ENCODE results near the gene ARHGEF19.

Gene ARHGEF19

DNA sequence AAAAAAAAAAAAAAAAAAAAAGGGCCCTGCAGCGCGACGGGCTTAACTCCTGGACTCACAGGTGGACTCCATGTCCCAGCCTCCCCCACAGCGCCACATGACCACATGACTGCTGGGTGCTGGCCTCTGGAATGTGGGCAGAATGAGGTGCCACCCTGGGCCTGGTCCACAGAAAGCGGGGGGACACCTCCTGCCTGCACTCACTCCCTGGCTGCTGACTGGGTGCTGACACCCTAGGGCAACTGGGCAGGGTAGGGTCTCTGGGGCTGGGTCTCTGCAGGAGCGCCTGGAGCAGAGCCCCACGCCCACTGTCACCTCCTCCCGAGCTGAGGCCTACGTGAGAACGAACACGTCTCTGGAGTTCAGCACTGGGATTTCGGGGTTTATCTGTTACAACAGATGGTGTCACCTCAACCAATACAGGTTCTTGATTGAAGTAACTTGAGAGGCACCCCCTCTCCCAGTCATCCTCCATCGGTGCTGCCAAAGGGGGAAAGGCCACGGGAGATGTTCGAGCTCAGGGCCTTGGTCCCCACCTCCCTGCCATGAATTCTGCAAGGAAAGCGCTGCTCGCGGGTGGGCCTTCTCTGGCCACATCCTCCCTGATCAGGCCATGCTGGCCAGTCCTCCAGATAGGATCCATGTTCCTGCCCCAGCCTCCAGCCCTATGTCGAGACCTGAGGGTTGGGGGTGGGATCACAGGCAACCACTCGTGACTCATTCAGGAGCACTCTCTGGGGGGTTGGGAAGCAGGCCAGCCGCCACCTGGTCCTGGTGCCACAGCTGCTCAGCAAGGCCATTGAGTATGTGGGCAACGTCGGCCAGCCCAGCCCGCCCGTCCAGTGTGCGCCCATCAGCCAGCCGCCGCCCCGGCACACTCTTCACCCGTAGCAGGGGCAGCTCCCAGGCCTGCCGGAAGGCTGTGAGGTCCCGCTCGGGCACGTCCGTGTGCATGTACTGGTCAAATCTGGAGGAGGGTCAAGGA lies 19.2 kb upstream of the ARHGEF19 start:
- H2AFZ ChIP-seq (ENCODE audit: low read length) = no peak overlapping the region
- TF ChIP-seq EZH2phosphoT487 (IDR thresholded peaks at IDR 0.05; ENCODE audit: borderline replicate concordance) = no peak
- TF ChIP-seq, protein P1, sequence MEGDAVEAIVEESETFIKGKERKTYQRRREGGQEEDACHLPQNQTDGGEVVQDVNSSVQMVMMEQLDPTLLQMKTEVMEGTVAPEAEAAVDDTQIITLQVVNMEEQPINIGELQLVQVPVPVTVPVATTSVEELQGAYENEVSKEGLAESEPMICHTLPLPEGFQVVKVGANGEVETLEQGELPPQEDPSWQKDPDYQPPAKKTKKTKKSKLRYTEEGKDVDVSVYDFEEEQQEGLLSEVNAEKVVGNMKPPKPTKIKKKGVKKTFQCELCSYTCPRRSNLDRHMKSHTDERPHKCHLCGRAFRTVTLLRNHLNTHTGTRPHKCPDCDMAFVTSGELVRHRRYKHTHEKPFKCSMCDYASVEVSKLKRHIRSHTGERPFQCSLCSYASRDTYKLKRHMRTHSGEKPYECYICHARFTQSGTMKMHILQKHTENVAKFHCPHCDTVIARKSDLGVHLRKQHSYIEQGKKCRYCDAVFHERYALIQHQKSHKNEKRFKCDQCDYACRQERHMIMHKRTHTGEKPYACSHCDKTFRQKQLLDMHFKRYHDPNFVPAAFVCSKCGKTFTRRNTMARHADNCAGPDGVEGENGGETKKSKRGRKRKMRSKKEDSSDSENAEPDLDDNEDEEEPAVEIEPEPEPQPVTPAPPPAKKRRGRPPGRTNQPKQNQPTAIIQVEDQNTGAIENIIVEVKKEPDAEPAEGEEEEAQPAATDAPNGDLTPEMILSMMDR (conservative IDR thresholded peaks at IDR 0.05; ENCODE audit: low read length) = no peak
- H3K4me2 ChIP-seq (ENCODE audit: low read depth, low read length, poor library complexity, severe bottlenecking) = no peak overlapping the region

DNA sequence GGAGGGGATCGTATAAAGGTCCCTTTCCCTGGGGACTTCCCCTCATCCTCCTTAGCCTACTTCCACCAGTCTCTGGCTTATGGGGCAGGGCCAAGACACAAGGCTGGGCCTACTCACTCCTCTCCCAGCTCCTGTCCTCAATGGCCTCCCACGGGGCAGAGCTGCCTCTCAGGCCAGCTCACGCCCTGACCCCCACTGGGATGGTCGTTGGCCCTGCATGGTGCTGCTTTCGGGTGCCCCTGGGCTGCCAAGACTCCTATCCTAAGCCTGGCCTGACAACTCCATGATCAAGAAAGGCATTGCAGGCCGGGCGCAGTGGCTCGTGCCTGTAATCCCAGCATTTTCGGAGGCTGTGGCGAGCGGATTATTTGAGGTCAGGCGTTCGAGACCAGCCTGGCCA lies 18.3 kb upstream of the ARHGEF19 start:
- TF ChIP-seq EZH2phosphoT487 (IDR thresholded peaks at IDR 0.05; ENCODE audit: borderline replicate concordance) = no peak
- TF ChIP-seq, protein P1 (conservative IDR thresholded peaks at IDR 0.05; ENCODE audit: low read length) = no peak
- Histone ChIP-seq H3K9me3 (ENCODE audit: insufficient read depth, low read depth, low read length) (no peaks in the 10 kb centered on the region), H3K27me3 (ENCODE audit: insufficient read depth, low read length, poor library complexity, severe bottlenecking) (no peaks in the 10 kb centered on the region), H3K9ac (ENCODE audit: low read depth, low read length, poor library complexity, severe bottlenecking) (no peak overlapping the region), H3K4me1 (ENCODE audit: insufficient read depth, low read length, poor library complexity, severe bottlenecking) (no peaks in the 10 kb centered on the region), H3K79me2 (ENCODE audit: insufficient read depth, low read length) (no peaks in the 10 kb centered on the region), H3K9me2 (replicated peaks; ENCODE audit: low read depth, low read length) (no peaks in the 10 kb centered on the region), H4K20me1 (ENCODE audit: insufficient read depth, low read length, poor library complexity, severe bottlenecking) (no peaks in the 10 kb centered on the region), H2AFZ (ENCODE audit: low read length) (no peak overlapping the region), H3F3A (ENCODE audit: low read depth) (no peaks in the 10 kb centered on the region; the same call in 1 of the 2 replicates), H3K36me3 (ENCODE audit: insufficient read depth, low read length) (no peaks in the 10 kb centered on the region), H3K4me2 (ENCODE audit: low read depth, low read length, poor library complexity, severe bottlenecking) (no peak overlapping the region), H3K4me3 (ENCODE audit: low read length, poor library complexity, severe bottlenecking) (no peak overlapping the region)

More for the DNA sequence above, 19.2 kb upstream of the ARHGEF19 start:
- no peaks in the 10 kb centered on the region for H3K9me3 ChIP-seq (ENCODE audit: insufficient read depth, low read depth, low read length)
- H3K9me2 ChIP-seq (replicated peaks; ENCODE audit: low read depth, low read length) = no peaks in the 10 kb centered on the region
- H4K20me1 ChIP-seq (ENCODE audit: insufficient read depth, low read length, poor library complexity, severe bottlenecking) = no peaks in the 10 kb centered on the region
- no peak overlapping the region for H3K9ac ChIP-seq (ENCODE audit: low read depth, low read length, poor library complexity, severe bottlenecking)
- no peak overlapping the region for H3K4me3 ChIP-seq (ENCODE audit: low read length, poor library complexity, severe bottlenecking)
- no peaks in the 10 kb centered on the region for H3K79me2 ChIP-seq (ENCODE audit: insufficient read depth, low read length)
- H3K36me3 ChIP-seq (ENCODE audit: insufficient read depth, low read length) = no peaks in the 10 kb centered on the region
- H3K4me1 ChIP-seq (ENCODE audit: insufficient read depth, low read length, poor library complexity, severe bottlenecking) = no peaks in the 10 kb centered on the region
- no peaks in the 10 kb centered on the region; the same call in 1 of the 2 replicates for H3F3A ChIP-seq (ENCODE audit: low read depth)
- H3K27me3 ChIP-seq (ENCODE audit: insufficient read depth, low read length, poor library complexity, severe bottlenecking) = no peaks in the 10 kb centered on the region

DNA sequence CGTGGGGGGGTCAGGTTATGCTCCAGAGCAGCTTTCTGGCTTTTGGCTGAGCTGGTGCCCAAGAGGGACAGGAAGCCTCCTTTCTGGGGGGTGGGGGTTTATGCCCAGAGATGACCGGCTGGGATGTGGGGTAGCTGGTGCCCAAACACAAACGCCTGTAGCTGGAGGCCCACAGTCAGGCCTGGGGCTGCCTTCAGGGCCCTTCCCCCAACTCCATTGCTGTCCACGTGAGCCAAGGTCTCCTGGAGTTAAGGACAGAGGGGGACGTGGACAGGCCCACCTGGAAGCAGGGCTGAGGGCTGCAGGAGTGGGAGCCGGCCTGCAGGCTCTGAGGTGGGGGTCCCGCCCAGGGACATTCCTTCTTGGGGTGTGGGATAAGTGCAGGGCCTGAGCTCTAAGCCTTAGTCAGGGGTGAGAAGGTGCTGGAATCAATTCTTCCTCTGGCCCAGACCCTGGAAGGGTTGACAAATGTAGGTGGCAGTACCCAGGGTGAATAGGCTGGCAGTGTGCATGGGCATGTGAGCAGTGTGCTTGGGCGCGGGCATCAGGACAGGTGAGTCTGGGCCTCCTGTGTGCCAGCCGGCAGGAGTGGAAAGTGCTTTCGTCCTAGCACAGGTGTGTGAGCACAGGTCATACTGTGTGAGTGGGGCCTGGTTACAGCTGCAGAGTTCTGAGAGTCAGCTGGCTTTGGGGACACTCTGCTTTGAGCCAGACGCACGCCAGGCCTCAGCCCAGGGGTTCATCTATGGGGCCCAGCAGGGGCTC lies 17.7 kb upstream of the ARHGEF19 start:
- no peaks in the 10 kb centered on the region for H3K4me1 ChIP-seq (ENCODE audit: insufficient read depth, low read length, poor library complexity, severe bottlenecking)
- no peaks in the 10 kb centered on the region for H3K79me2 ChIP-seq (ENCODE audit: insufficient read depth, low read length)
- no peak overlapping the region for H3K4me3 ChIP-seq (ENCODE audit: low read length, poor library complexity, severe bottlenecking)
- no peaks in the 10 kb centered on the region; the same call in 1 of the 2 replicates for H3F3A ChIP-seq (ENCODE audit: low read depth)
- no peak for TF ChIP-seq EZH2phosphoT487 (IDR thresholded peaks at IDR 0.05; ENCODE audit: borderline replicate concordance)
- TF ChIP-seq, protein P1 (conservative IDR thresholded peaks at IDR 0.05; ENCODE audit: low read length) = no peak
- H3K9ac ChIP-seq (ENCODE audit: low read depth, low read length, poor library complexity, severe bottlenecking) = no peak overlapping the region
- no peaks in the 10 kb centered on the region for H4K20me1 ChIP-seq (ENCODE audit: insufficient read depth, low read length, poor library complexity, severe bottlenecking)
- H3K36me3 ChIP-seq (ENCODE audit: insufficient read depth, low read length) = no peaks in the 10 kb centered on the region
- H3K9me2 ChIP-seq (replicated peaks; ENCODE audit: low read depth, low read length) = no peaks in the 10 kb centered on the region
- H2AFZ ChIP-seq (ENCODE audit: low read length) = no peak overlapping the region
- no peak overlapping the region for H3K4me2 ChIP-seq (ENCODE audit: low read depth, low read length, poor library complexity, severe bottlenecking)
- no peaks in the 10 kb centered on the region for H3K9me3 ChIP-seq (ENCODE audit: insufficient read depth, low read depth, low read length)
- no peaks in the 10 kb centered on the region for H3K27me3 ChIP-seq (ENCODE audit: insufficient read depth, low read length, poor library complexity, severe bottlenecking)
